Adipocyte (in vitro differentiated cells): ENCODE results near the gene ATP8B3.
"Not testable (repeated sequence)": the region's sequence is repeated elsewhere in the genome, so short reads cannot be mapped to it uniquely, and the experiment has no call there.

ENCODE experiments used
- DNase-seq: peaks from one replicate; pipeline ENCODE4 v3.0.0-alpha.2; 2015; ENCODE audit warnings: low read depth
- H3K27me3 ChIP-seq: replicated peaks from 2 replicates; pipeline ENCODE4 v1.7.0; 2013; ENCODE audit warnings: mild to moderate bottlenecking, low read length, moderate library complexity; ENCODE audit not compliant: control insufficient read depth, insufficient read depth
- H3K36me3 ChIP-seq: 2 replicates; pipeline ENCODE4 v1.7.0; 2013; ENCODE audit warnings: low read length, mild to moderate bottlenecking, moderate library complexity; ENCODE audit not compliant: control insufficient read depth, insufficient read depth, severe bottlenecking
- H3K4me1 ChIP-seq: 2 replicates; pipeline ENCODE4 v1.7.0; 2013; ENCODE audit warnings: mild to moderate bottlenecking, low read length, moderate library complexity; ENCODE audit not compliant: control insufficient read depth, insufficient read depth
- H3K4me3 ChIP-seq: 2 replicates; pipeline ENCODE4 v1.7.0; 2013; ENCODE audit warnings: mild to moderate bottlenecking, low read length, moderate library complexity
- H3K9ac ChIP-seq: 2 replicates; pipeline ENCODE4 v1.7.0; 2013; ENCODE audit warnings: mild to moderate bottlenecking, low read length, moderate library complexity
- H3K9me3 ChIP-seq: 2 replicates; pipeline ENCODE4 v1.7.0; 2013; ENCODE audit warnings: mild to moderate bottlenecking, low read length, moderate library complexity; ENCODE audit not compliant: control insufficient read depth

The ATP8B3 gene

GRCh38 chr19:1810439-1811160 is 1.5 kb downstream of the ATP8B3 start:
- Histone ChIP-seq H3K9me3 (no peaks in the 10 kb centered on the region), H3K9ac (no peak overlapping the region), H3K4me3 (no peak overlapping the region), H3K27me3 (no peaks in the 10 kb centered on the region), H3K36me3 (peaks cover 7% of the 10 kb centered on the region), H3K4me1 (peaks cover 10% of the 10 kb centered on the region)
- no peak for DNase-seq

GRCh38 chr19:1809678-1810077 is 2.4 kb downstream of the ATP8B3 start:
- H3K9ac ChIP-seq = no peak overlapping the region
- H3K27me3 ChIP-seq = no peaks in the 10 kb centered on the region
- peaks cover 2% of the 10 kb centered on the region for H3K36me3 ChIP-seq
- DNase-seq = no peak
- H3K4me1 ChIP-seq = peaks cover 10% of the 10 kb centered on the region
- no peak overlapping the region for H3K4me3 ChIP-seq
- H3K9me3 ChIP-seq = no peaks in the 10 kb centered on the region

- H3K9ac ChIP-seq = no peak overlapping the region
- DNase-seq = no peak
- peaks cover 10% of the 10 kb centered on the region for H3K4me1 ChIP-seq
- no peaks in the 10 kb centered on the region for H3K27me3 ChIP-seq
- no peak overlapping the region for H3K4me3 ChIP-seq
- H3K9me3 ChIP-seq = peaks cover 2% of the 10 kb centered on the region
- no peaks in the 10 kb centered on the region for H3K36me3 ChIP-seq
Observed at GRCh38 chr19:1808395-1808731, 3.7 kb downstream of the ATP8B3 start.

GRCh38 chr19:1807695-1808394 is 4.2 kb downstream of the ATP8B3 start:
- H3K9ac ChIP-seq = no peak overlapping the region
- no peak overlapping the region for H3K4me3 ChIP-seq
- peaks cover 6% of the 10 kb centered on the region for H3K4me1 ChIP-seq
- no peak for DNase-seq
- H3K36me3 ChIP-seq = no peaks in the 10 kb centered on the region
- H3K9me3 ChIP-seq = peaks cover 2% of the 10 kb centered on the region
- no peaks in the 10 kb centered on the region for H3K27me3 ChIP-seq

- H3K9me3 ChIP-seq = peaks cover 2% of the 10 kb centered on the region
- H3K4me3 ChIP-seq = no peak overlapping the region
- H3K36me3 ChIP-seq = no peaks in the 10 kb centered on the region
- no peak overlapping the region for H3K9ac ChIP-seq
- H3K4me1 ChIP-seq = peaks cover 5% of the 10 kb centered on the region
- no peaks in the 10 kb centered on the region for H3K27me3 ChIP-seq
- DNase-seq = no peak
Observed at GRCh38 chr19:1807030-1807694, 4.9 kb downstream of the ATP8B3 start.

- DNase-seq = no peak
Observed at GRCh38 chr19:1806184-1807029, 5.7 kb downstream of the ATP8B3 start.

GRCh38 chr19:1805401-1806183 is 6.5 kb downstream of the ATP8B3 start:
- DNase-seq = no peak
- Histone ChIP-seq H3K4me1 (no peaks in the 10 kb centered on the region), H3K9me3 (peaks cover 2% of the 10 kb centered on the region), H3K27me3 (no peaks in the 10 kb centered on the region), H3K9ac (no peak overlapping the region), H3K4me3 (no peak overlapping the region), H3K36me3 (no peaks in the 10 kb centered on the region)

More at GRCh38 chr19:1806184-1807029, 5.7 kb downstream of the ATP8B3 start:
- H3K9ac ChIP-seq = no peak overlapping the region
- H3K9me3 ChIP-seq = peaks cover 2% of the 10 kb centered on the region
- H3K36me3 ChIP-seq = no peaks in the 10 kb centered on the region
- H3K4me1 ChIP-seq = peaks cover under 1% of the 10 kb centered on the region
- H3K27me3 ChIP-seq = no peaks in the 10 kb centered on the region
- H3K4me3 ChIP-seq = no peak overlapping the region

- no peaks in the 10 kb centered on the region for H3K27me3 ChIP-seq
- H3K9ac ChIP-seq = no peak overlapping the region
Observed at GRCh38 chr19:1804858-1805257, 7.2 kb downstream of the ATP8B3 start.

GRCh38 chr19:1799695-1800342 is 12.3 kb downstream of the ATP8B3 start:
- Histone ChIP-seq H3K9ac (no peak overlapping the region), H3K4me1 (no peaks in the 10 kb centered on the region), H3K36me3 (no peaks in the 10 kb centered on the region), H3K9me3 (peaks cover 2% of the 10 kb centered on the region), H3K4me3 (no peak overlapping the region), H3K27me3 (peaks cover 8% of the 10 kb centered on the region)
- DNase-seq = no peak

More at GRCh38 chr19:1804858-1805257, 7.2 kb downstream of the ATP8B3 start:
- no peaks in the 10 kb centered on the region for H3K4me1 ChIP-seq
- DNase-seq = no peak
- H3K4me3 ChIP-seq = no peak overlapping the region
- H3K9me3 ChIP-seq = peaks cover 2% of the 10 kb centered on the region
- no peaks in the 10 kb centered on the region for H3K36me3 ChIP-seq

- not testable (repeated sequence) for DNase-seq, H3K4me1 ChIP-seq, H3K9me3 ChIP-seq, H3K4me3 ChIP-seq, H3K27me3 ChIP-seq, H3K36me3 ChIP-seq, H3K9ac ChIP-seq
Observed at GRCh38 chr19:1797313-1797712, 14.8 kb downstream of the ATP8B3 start.
